Measurements from ENCODE around the gene TMEM150B.
A peak's percentile ranks its signal among the peaks of the same experiment; 100 is the strongest.

Gene TMEM150B

DNA sequence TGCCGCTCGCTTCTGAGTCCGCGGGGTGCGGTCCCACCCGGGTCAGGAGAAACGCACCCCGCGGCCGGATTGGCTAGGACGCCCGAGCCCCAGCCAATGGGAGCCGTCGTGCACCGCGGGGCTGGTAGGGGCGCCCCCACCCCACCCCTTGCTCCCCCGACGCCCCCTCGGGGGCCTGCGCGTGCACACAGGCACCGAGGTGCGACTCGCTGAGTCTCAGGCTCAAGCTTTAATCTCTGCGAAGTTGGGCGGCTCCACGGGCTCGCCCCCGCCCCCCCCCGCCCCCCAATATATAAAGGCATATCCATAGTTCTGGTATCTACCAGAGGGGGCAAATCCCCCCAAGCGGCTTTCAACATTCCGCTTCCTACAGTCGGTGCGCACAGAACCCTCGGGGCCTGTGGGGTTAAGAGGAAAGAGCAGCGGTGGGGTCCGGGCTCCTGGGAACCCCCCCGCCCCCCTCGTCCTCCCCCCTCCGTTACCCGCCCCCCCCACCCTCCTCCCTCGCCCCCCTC is 29.6 kb upstream of the TMEM150B start, which contains the start of gene COX6B2:
TSS of gene COX6B2 (minus strand) at position 22 of the 515 bp plus-strand sequence. CDS start 198 bp downstream, outside the sequence.
- no peak for DNase-seq

GRCh38 chr19:55353803-55354697 is 28.9 kb upstream of the TMEM150B start:
- DNase-seq = peak in 1 of 14 donors; percentile 4

- DNase-seq = no peak
Observed at GRCh38 chr19:55353356-55353802, 28.2 kb upstream of the TMEM150B start.

DNA sequence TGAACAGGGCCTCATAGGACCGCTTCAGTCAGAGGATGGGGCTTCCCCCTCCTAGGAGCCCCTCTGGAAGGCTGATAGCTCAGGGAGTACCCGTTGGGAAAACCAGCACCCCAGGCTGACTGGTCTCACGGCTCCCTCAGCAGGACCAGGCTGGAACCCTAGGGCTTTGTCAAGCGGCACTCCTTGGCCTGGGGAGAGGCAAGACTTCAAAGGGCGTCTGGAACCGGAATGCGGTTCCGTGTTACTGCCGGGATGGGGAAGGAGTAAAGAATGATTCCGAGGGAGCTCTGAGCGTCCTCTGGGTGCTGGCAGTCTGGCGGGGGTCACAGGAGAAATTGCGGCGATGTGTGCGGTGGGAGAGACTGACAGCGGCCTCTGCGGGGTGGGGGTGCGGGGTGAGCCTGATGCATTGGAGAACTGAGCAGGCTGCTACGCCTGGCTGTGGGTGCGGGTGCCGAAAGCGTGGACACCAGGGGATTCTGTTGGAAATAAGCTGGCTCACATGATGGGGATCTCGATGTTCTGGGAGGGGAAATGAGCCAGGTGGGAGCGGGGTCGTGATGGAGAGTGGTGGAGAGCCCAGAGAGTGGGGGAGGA is 27.5 kb upstream of the TMEM150B start:
- no peak for DNase-seq

DNA sequence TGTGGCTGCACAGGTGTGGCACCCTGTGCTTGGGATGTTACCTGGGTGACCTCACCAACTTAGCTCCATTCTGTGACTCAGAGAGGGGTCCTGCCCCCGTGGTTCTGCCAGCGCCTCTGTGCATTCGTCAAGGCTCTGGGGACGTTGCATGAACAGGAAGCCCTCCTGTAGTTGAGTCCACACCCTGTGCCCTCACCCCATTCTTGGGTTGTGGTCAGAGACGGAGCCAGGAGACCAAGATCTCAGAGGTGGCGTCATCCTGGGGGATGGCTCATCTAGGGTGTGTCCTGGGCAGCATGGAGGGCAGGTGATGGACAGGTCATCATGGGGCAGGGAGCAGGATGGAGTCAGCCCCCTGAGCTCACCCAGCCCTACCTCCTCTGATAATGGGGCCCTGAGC is 26.9 kb upstream of the TMEM150B start:
- DNase-seq = no peak

DNA sequence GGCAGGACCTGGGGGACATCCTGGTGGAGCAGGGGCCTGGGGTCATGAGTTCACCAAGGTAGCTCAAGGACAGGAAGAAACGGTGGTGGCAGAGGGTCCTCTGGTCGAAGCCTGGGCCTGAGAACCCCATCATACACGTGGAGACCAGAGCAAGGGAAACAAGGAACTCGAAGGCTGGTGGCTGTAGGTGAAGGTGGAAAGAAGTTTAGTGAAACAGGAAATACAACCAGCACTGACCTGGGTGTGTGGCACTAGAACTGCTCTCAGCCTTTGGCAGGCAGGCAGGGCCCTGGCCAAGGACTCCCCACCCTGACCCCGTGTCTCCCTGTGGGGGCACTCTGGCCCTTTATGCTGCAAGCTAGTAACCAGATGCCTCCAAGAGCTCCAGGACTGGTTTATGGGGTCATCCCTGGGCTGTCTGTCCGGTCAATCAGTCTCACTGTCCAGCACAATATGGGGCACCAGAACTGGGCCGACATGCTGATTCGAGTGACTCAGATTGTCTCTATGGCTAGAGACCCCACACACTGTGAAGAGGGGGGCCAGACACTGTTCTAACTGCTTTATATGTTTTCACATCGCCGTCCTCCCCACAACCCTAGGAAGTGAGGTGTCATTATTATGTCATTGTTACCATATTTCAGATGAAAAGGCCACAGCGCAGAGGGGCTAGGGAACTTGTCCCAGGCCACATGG is 25.6 kb upstream of the TMEM150B start:
- DNase-seq = no peak

- no peak for DNase-seq
Observed at GRCh38 chr19:55348317-55349034, 23.3 kb upstream of the TMEM150B start.

DNA sequence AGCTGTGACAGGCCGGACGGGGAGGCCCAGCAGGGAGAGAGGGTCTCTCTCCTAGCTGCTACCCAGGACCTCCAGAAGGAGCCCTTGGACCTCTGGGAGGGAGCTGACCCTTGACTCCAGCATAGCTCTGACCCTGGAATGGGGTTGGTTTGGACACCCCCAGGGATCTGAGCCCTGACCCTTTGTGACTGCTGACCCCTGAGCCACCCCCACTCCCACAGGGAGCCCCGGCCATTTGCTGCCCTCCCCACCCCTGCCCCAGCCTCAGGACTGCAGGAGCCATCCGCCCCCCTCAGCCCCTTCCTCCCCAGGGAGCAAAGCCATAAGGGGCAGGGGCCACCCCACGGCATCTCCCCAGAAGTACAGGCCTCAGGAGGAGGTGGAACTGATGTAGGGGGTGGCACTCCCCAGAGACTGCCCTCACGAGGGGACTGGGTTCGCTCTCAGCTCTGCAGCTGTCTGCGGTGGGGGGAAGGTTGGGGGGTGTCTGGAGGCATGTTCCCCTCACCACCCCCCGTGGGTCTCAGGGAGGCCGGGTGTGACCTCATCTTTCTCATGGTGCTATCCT is 22.4 kb upstream of the TMEM150B start:
- DNase-seq = no peak

- no peak for DNase-seq
Observed at GRCh38 chr19:55346725-55347441, 21.7 kb upstream of the TMEM150B start.

- DNase-seq = no peak
Observed at GRCh38 chr19:55345818-55346724, 20.9 kb upstream of the TMEM150B start.

GRCh38 chr19:55345101-55345817 is 20.1 kb upstream of the TMEM150B start:
- DNase-seq = no peak

DNA sequence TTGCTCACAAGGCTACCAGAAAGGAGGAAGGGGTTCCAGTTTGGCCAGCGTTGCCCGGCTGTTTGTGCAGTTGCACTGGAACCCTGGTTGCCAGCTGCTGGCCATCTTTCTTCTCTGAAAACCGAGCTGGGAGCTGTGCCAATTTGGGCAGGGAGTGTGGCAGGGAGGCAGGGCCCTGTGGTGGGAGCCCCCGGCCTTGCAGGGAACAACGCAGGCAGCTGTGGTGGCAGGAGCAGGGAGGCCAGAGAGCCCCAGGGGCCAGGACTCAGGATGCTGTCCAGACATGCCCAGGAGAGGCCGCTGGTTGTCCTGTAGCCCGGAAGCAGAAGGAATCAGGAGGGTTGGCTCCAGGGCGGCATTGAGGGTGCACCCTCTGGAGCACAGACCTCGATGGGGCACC is 19.3 kb upstream of the TMEM150B start:
- DNase-seq = peak in 9 of 14 donors; percentile 5 to 55 (median 22)

DNA sequence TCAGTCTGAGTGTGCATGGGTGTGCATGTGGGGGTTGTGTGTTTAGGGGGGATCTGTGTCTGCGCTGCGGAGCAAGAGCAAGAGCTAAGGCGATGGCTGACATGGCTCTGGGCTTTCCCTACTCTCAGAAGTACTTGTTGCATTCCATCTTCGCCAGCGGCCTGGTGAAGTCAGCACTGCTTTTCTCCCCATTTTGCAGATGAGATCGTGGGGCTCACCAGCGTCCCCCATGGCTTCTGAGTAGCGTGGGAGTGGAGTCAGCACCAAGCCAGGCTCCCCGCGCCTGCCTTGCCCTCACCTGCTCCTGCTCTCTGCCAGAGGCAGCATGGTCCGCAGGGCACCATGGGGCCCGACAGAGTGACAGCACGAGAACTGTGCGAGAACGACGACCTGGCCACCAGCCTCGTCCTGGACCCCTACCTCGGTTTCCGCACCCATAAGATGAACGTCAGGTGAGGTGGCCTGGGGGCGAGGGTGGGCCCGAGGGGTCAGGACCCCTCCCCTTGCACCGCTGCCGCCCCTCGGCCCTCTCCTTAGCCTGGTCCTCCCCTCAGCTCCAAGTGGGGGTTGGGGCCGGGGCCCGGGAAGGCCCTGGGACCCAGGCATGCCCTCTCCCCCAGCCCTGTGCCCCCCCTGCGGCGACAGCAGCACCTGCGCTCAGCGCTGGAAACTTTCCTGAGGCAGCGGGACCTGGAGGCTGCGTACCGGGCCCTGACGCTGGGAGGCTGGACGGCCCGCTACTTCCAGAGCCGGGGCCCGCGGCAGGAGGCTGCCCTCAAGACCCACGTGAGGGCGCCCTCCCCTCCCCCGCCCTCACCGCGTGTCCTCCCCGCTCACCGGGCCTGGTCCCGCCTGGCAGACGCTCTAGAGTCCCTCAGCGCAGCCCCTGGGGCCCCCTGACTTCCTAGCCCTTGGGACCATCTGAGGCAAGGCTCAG is 16.7 kb upstream of the TMEM150B start:
- no peak for DNase-seq

DNA sequence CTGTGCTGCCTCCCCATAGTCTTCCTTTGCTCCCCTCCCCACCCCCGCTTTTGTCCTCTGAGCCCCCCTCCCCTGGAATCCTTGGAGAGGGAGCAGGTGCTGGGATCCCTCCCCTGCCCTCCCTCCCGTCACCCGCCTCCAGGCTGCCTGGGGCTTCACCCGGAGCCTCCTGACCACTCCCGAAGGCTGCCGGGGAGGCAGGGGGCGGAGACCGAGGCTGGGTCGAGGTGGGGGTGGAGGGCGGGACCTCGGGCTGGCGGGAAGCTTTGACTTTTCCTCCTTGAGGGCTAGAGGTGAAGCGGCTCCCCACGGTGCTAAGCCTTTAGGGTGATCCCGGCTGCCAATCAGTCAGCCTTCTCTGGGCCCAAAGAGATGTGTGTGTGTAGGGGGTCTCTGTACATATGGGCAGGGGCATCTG is 16.0 kb upstream of the TMEM150B start:
- DNase-seq = peak in 8 of 14 donors; percentile 8 to 40 (median 26)

DNA sequence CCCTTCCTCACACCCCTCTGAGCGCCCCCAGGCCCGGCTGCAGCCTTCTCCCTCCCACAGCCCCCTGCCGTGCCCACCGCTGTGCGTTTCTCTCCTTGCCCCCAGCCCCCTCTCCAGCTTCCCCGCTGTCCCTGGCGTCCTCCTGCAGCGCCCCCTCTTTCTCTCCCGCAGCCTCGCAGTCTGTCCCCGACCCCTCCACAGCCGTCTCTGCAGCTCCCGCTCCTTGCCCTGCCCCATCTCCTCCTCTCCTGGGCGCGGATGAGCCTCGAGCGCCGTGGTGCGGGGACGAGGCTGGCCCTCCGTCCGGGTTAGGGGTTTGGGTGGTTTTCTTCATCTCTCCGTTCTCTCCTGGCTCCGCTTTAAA is 15.6 kb upstream of the TMEM150B start:
- no peak for DNase-seq

DNA sequence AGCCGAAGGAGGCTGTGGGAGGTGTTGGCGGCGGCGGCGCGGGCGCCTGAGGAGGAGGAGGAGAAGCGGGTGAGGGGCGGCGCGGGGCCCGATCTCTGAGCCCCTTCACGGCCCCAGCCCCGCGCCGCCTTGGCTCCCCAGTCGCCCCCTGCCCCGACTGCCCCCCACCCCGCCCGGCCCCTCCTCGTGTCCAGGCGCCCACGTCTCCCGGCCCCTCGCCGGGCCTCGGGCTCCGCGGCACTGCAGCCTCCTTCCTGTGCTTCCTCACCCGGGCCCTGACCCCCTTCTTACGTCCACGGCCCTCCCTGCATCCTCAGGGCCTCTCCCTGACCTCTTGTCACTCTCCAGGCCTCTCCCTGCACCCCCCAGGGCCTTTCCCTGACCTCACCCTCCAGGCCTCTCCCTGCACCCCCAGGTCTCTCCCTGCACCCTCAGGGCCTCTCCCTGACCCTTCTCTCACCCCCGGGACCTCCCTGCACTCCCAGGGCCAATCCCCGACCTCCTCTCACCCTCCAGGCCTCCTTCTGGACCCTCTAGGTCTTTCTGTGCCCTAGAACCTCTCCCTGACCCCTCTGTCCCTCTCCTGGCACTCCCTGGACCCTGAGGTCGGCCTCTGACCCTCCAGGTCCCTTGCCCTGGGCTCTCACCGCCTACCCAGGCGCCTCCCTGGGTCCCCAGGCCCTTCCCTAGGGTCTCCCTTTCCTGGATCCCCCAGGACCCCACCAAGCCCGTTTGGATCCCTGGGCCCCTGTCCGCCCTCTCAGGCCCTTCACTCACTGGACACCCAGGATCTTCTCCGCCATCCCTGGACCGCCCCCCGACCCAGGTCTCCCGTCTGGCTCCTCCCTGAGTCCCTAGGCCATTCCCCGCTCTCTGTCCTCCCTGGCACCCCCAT is 15.0 kb upstream of the TMEM150B start:
- DNase-seq = peak in 2 of 14 donors; percentile 10 to 39

Measured in C1 segment of cervical spinal cord (tissue), 14 donors.